ENCODE data around the gene AVPR1B.

Gene AVPR1B

GRCh38 chr1:206117151-206117948 lies at the start of gene AVPR1B:
TSS of gene AVPR1B (minus strand) at chr1:206117388. CDS start at chr1:206116890, 498 bp downstream.
- no peak for DNase-seq (ENCODE audit: low read depth, low spot score)

GRCh38 chr1:206145771-206146290 lies 28.6 kb upstream of the AVPR1B start:
- DNase-seq (ENCODE audit: low read depth, low spot score), result no peak

GRCh38 chr1:206144605-206145004 lies 27.4 kb upstream of the AVPR1B start:
- no peak for DNase-seq (ENCODE audit: low read depth, low spot score)

GRCh38 chr1:206143537-206144172 lies 26.5 kb upstream of the AVPR1B start:
- no peak for DNase-seq (ENCODE audit: low read depth, low spot score)

GRCh38 chr1:206142770-206143169 lies 25.6 kb upstream of the AVPR1B start:
- DNase-seq (ENCODE audit: low read depth, low spot score), result no peak

GRCh38 chr1:206142011-206142410 lies 24.8 kb upstream of the AVPR1B start:
- no peak for DNase-seq (ENCODE audit: low read depth, low spot score)

GRCh38 chr1:206136241-206136640 lies 19.1 kb upstream of the AVPR1B start:
- DNase-seq (ENCODE audit: low read depth, low spot score), result no peak

GRCh38 chr1:206135248-206135647 lies 18.1 kb upstream of the AVPR1B start:
- no peak for DNase-seq (ENCODE audit: low read depth, low spot score)

- no peak for DNase-seq (ENCODE audit: low read depth, low spot score)
Observed at GRCh38 chr1:206133751-206134415, 16.7 kb upstream of the AVPR1B start.

- no peak for DNase-seq (ENCODE audit: low read depth, low spot score)
Observed at GRCh38 chr1:206131037-206131436, 13.8 kb upstream of the AVPR1B start.

- no peak for DNase-seq (ENCODE audit: low read depth, low spot score)
Observed at GRCh38 chr1:206128196-206128595, 11.0 kb upstream of the AVPR1B start.

- DNase-seq (ENCODE audit: low read depth, low spot score), result no peak
Observed at GRCh38 chr1:206127336-206127735, 10.1 kb upstream of the AVPR1B start.

GRCh38 chr1:206125346-206125745 lies 8.2 kb upstream of the AVPR1B start:
- no peak for DNase-seq (ENCODE audit: low read depth, low spot score)

- DNase-seq (ENCODE audit: low read depth, low spot score), result no peak
Observed at GRCh38 chr1:206122686-206123085, 5.5 kb upstream of the AVPR1B start.

GRCh38 chr1:206121269-206121668 lies 4.1 kb upstream of the AVPR1B start:
- no peak for DNase-seq (ENCODE audit: low read depth, low spot score)

- DNase-seq (ENCODE audit: low read depth, low spot score), result no peak
Observed at GRCh38 chr1:206120406-206120805, 3.2 kb upstream of the AVPR1B start.

- DNase-seq (ENCODE audit: low read depth, low spot score), result no peak
Observed at GRCh38 chr1:206116873-206117150, 376 bp downstream of the AVPR1B start.

- no peak for DNase-seq (ENCODE audit: low read depth, low spot score)
Observed at GRCh38 chr1:206116191-206116872, 856 bp downstream of the AVPR1B start.

GRCh38 chr1:206115791-206116190 lies 1.4 kb downstream of the AVPR1B start:
- no peak for DNase-seq (ENCODE audit: low read depth, low spot score)

- DNase-seq (ENCODE audit: low read depth, low spot score), result no peak
Observed at GRCh38 chr1:206114692-206115640, 2.2 kb downstream of the AVPR1B start.

All from activated CD4-positive, CD25-positive, alpha-beta regulatory T cell treated with anti-CD3 and anti-CD28 coated beads, Interleukin-2, amount 50 U/mL, for 16 hours (primary cell).